DND-41 (cell line): ENCODE measurements around the gene PRTN3.

Experiments used
- ATAC-seq: fragments of 200-7000 bp; cut with Tn5 transposase; 3 replicates; pipeline ENCODE4 v1.9.1; 2021; ENCODE audit warnings: low read depth; ENCODE audit not compliant: insufficient read depth
- DNase-seq: peaks from one replicate; pipeline ENCODE4 v3.0.0-alpha.2; 2020
- H2AFZ ChIP-seq: 2 replicates; pipeline ENCODE4 v1.6.0; 2012; ENCODE audit warnings: low read depth, low read length
- H3K27ac ChIP-seq: 2 replicates; pipeline ENCODE4 v1.5.1; 2012; ENCODE audit warnings: low read length, inconsistent platforms
- H3K27me3 ChIP-seq: fragments of 200-600 bp; sonication (generic); 2 replicates; pipeline ENCODE4 v1.6.0; 2012; ENCODE audit warnings: low read length, mild to moderate bottlenecking, inconsistent platforms; ENCODE audit not compliant: insufficient read depth, poor library complexity
- H3K36me3 ChIP-seq: 2 replicates; pipeline ENCODE4 v1.5.1; 2012; ENCODE audit warnings: low read length, inconsistent platforms; ENCODE audit not compliant: insufficient read depth
- H3K4me1 ChIP-seq: 2 replicates; pipeline ENCODE4 v1.5.1; 2012; ENCODE audit warnings: mild to moderate bottlenecking, low read length; ENCODE audit not compliant: insufficient read depth
- H3K4me2 ChIP-seq: 2 replicates; pipeline ENCODE4 v1.6.0; 2012; ENCODE audit warnings: mild to moderate bottlenecking, moderate library complexity, low read length, inconsistent platforms; ENCODE audit not compliant: insufficient read depth
- H3K4me3 ChIP-seq, 2 experiments: fragments of 200-600 bp in 1 of 2; shearing (Covaris generic) in 1 of 2; 2 replicates each; pipeline ENCODE4 v1.5.1; 2012 to 2016; ENCODE audit warnings: inconsistent platforms in 2 of 2, low read length in 2 of 2, mild to moderate bottlenecking in 2 of 2, low read depth in 1 of 2, moderate library complexity in 1 of 2
- H3K79me2 ChIP-seq: 2 replicates; pipeline ENCODE4 v1.6.0; 2012; ENCODE audit warnings: low read length, inconsistent platforms; ENCODE audit not compliant: insufficient read depth
- H3K9ac ChIP-seq: 2 replicates; pipeline ENCODE4 v1.6.0; 2012; ENCODE audit warnings: low read depth, mild to moderate bottlenecking, inconsistent platforms, low read length, moderate library complexity
- H3K9me3 ChIP-seq: 2 replicates; pipeline ENCODE4 v1.5.1; 2012; ENCODE audit warnings: low read length, moderate library complexity, mild to moderate bottlenecking, inconsistent platforms; ENCODE audit not compliant: insufficient read depth, severe bottlenecking
- H4K20me1 ChIP-seq: 2 replicates; pipeline ENCODE4 v1.6.0; 2012; ENCODE audit warnings: low read length; ENCODE audit not compliant: insufficient read depth
- EZH2 ChIP-seq: IDR thresholded peaks from 3 replicates; pipeline ENCODE4 v1.6.1; 2012; ENCODE audit warnings: borderline replicate concordance, low read depth, mild to moderate bottlenecking, moderate library complexity, low read length, inconsistent platforms; ENCODE audit not compliant: severe bottlenecking
- TF ChIP-seq, protein P1 (sequence below): IDR thresholded peaks from 2 replicates; pipeline ENCODE4 v1.5.1; 2012; ENCODE audit warnings: borderline replicate concordance, low read length, moderate library complexity, mild to moderate bottlenecking; ENCODE audit not compliant: poor library complexity, severe bottlenecking; ENCODE audit errors: extremely low read depth

Gene PRTN3, protein sequence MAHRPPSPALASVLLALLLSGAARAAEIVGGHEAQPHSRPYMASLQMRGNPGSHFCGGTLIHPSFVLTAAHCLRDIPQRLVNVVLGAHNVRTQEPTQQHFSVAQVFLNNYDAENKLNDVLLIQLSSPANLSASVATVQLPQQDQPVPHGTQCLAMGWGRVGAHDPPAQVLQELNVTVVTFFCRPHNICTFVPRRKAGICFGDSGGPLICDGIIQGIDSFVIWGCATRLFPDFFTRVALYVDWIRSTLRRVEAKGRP

DNA sequence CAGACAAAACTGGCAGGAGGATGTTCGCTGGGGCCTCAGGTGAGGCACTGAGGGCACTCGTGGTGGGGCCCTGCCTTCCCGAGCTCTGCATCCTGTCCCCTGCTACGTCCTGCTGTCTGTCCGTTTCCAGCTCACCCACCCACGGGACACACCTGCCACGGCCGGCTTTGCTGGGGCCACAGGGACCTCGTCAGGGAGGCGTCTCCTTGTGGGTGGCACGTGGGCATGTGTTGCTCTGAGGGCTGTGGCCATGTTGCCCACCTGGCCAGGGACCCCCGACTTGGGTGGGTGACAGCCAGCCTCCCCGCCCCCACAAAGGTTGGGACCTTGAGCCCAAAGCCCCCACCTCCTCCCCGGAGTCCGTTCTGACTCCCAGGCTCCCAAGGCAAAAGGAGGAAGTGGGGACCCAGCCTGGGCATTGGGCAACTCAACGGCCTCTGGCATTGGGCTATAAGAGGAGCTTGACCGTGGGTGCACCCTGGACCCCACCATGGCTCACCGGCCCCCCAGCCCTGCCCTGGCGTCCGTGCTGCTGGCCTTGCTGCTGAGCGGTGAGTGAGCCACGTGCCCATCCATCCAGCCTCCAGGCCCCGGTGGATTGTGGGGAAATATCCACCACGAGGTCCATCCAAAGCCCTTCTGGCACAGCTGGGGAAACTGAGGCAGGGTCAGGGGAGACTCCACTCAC lies at the start of gene PRTN3:
Gene PRTN3 (plus strand): TSS at position 481 of the 688 bp plus-strand sequence. CDS start 10 bp downstream, at position 491.
- DNase-seq (no peak), ATAC-seq (no peak)
- Histone ChIP-seq H3K4me1 (no peaks in the 10 kb centered on the region), H4K20me1 (no peaks in the 10 kb centered on the region), H3K4me2 (no peak within 1 kb of the TSS), H3K79me2 (no peaks in the 10 kb centered on the region), H3K9ac (no peak within 1 kb of the TSS), H3K27me3 (no peaks in the 10 kb centered on the region), H3K36me3 (no peaks in the 10 kb centered on the region), H2AFZ (no peak within 1 kb of the TSS), H3K27ac (no peak within 1 kb of the TSS), H3K4me3 (no peak within 1 kb of the TSS), H3K9me3 (no peaks in the 10 kb centered on the region)
- TF ChIP-seq, protein P1, sequence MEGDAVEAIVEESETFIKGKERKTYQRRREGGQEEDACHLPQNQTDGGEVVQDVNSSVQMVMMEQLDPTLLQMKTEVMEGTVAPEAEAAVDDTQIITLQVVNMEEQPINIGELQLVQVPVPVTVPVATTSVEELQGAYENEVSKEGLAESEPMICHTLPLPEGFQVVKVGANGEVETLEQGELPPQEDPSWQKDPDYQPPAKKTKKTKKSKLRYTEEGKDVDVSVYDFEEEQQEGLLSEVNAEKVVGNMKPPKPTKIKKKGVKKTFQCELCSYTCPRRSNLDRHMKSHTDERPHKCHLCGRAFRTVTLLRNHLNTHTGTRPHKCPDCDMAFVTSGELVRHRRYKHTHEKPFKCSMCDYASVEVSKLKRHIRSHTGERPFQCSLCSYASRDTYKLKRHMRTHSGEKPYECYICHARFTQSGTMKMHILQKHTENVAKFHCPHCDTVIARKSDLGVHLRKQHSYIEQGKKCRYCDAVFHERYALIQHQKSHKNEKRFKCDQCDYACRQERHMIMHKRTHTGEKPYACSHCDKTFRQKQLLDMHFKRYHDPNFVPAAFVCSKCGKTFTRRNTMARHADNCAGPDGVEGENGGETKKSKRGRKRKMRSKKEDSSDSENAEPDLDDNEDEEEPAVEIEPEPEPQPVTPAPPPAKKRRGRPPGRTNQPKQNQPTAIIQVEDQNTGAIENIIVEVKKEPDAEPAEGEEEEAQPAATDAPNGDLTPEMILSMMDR: no peak
- TF ChIP-seq EZH2: no peak

DNA sequence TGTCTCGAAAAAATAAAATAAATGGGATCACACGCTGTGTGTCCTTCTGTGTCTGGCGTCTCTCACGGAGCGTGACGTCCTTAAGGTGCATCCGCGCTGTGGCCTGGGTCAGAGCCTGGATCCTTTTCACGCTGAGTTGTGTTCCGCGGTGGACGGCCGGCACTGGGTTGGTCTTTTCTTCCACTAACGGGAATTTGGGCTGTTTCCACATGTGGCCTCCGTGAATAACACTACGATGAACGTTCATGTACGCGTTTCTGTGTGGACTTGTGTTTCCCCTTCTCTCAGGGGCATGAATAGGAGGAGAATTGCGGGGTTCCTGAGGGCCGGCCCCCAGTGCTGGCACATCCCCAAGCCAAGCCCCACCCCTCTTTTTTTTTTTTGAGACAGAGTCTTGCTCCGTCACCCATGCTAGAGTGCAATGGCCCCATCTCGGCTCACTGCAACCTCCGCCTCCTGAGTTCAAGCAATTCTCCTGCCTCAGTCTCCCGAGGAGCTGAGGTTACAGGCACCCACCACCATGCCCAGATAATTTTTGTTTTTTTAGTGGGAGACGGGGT lies 49.7 kb upstream of the PRTN3 start:
- no peaks in the 10 kb centered on the region for H3K36me3 ChIP-seq
- no peaks in the 10 kb centered on the region for H4K20me1 ChIP-seq
- ATAC-seq (no peak), DNase-seq (no peak)
- H3K27me3 ChIP-seq: no peaks in the 10 kb centered on the region
- H3K27ac ChIP-seq: no peak overlapping the region
- no peak overlapping the region for H3K9ac ChIP-seq
- no peak overlapping the region for H3K4me2 ChIP-seq
- peaks cover 4% of the 10 kb centered on the region for H3K4me1 ChIP-seq
- no peaks in the 10 kb centered on the region for H3K9me3 ChIP-seq
- peaks cover 4% of the 10 kb centered on the region for H3K79me2 ChIP-seq
- H3K4me3 ChIP-seq: no peak overlapping the region
- TF ChIP-seq, protein P1: no peak
- TF ChIP-seq EZH2: no peak
- no peak overlapping the region for H2AFZ ChIP-seq

DNA sequence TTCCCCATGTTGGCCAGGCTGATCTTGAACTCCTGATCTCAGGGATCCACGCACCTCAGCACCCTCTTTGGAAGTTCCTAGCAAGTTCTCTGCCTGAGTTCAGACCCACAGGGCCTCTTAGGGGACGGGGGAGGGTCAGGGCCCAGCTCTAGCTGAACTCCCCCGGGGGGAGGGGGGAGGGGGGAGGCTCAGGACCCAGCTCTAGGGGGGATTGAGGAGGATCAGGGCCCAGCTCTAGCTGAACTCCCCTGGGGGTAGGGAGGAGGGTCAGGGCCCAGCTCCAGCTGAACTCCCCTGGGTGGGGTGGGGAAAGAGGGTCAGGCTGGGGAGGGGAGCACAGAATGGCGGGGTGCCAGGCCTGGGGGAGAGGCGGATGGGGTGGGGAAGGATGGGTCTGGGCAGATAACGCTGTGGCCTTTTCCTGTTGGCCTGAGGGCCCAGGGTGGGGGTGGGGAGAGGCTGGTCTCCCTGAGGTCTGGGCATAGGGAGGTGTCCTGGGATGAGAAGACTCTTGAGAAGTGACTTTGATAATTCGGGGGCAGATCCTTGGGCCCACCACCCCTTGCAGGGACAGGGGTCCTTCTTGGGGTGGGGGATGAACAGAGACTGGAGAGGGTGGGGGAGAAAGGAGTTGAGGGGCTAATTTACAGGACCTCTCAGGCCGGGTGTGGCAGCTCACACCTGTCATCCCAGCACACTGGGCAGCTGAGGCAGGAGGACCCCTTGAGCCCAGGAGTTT lies 49.1 kb upstream of the PRTN3 start:
- Histone ChIP-seq H3K27ac (no peak overlapping the region), H4K20me1 (no peaks in the 10 kb centered on the region), H2AFZ (no peak overlapping the region), H3K36me3 (no peaks in the 10 kb centered on the region; the same call in 1 of the 2 replicates), H3K4me1 (peaks cover 9% of the 10 kb centered on the region), H3K27me3 (no peaks in the 10 kb centered on the region), H3K79me2 (peaks cover 11% of the 10 kb centered on the region), H3K9me3 (no peaks in the 10 kb centered on the region), H3K4me3 (no peak overlapping the region), H3K9ac (no peak overlapping the region), H3K4me2 (no peak overlapping the region)
- ATAC-seq (no peak), DNase-seq (no peak)
- TF ChIP-seq EZH2: no peak
- TF ChIP-seq, protein P1: no peak
